Prostate gland (tissue), 2 donors: ENCODE measurements around the gene SIX5. TPM values are rescaled to one million over a fixed set of nuclear protein-coding genes. Genes with fewer than 3 reads are reported as not detected.

ENCODE experiments used
- DNase-seq: peaks from one replicate; pipeline ENCODE4 v3.0.0-alpha.2; 2019; ENCODE audit warnings: low spot score
- H3K27ac ChIP-seq, 2 donors: fragments of 200-600 bp; sonication (generic); 2 replicates each; pipeline ENCODE4 v1.5.1; 2017 to 2019
- H3K27me3 ChIP-seq: fragments of 200-600 bp; sonication (generic); replicated peaks from 2 replicates; pipeline ENCODE4 v1.5.1; 2019; ENCODE audit not compliant: insufficient read depth
- H3K36me3 ChIP-seq, 2 donors: fragments of 200-600 bp; sonication (generic); 1 replicate in 1 of 2; 2 replicates in 1 of 2; pipeline versions ENCODE4 v1.5.1 to v1.8.1; 2017 to 2019
- H3K4me1 ChIP-seq: fragments of 200-600 bp; sonication (generic); replicated peaks from 2 replicates; pipeline ENCODE4 v1.5.1; 2019
- H3K4me3 ChIP-seq, 2 donors: fragments of 200-600 bp; sonication (generic); 2 replicates each; pipeline ENCODE4 v1.5.1; 2017 to 2019
- H3K9me3 ChIP-seq: fragments of 200-600 bp; sonication (generic); 2 replicates; pipeline ENCODE4 v1.5.1; 2017
- CTCF ChIP-seq, 4 experiments: fragments of 200-600 bp in 2 of 4; fragments of 450-650 bp in 2 of 4; sonication (generic) in 2 of 4; IDR thresholded peaks; 1 replicate in 3 of 4; 2 replicates in 1 of 4; pipeline ENCODE4 v1.5.1; 2016 to 2019; ENCODE audit warnings: antibody characterized with exemption in 4 of 4, mild to moderate bottlenecking in 2 of 4, moderate library complexity in 2 of 4
- POLR2A ChIP-seq: fragments of 450-650 bp; IDR thresholded peaks from one replicate; pipeline ENCODE4 v1.6.1; 2016; ENCODE audit warnings: antibody characterized with exemption, mild to moderate bottlenecking
- POLR2AphosphoS5 ChIP-seq: sonication (generic); formaldehyde crosslinking; IDR thresholded peaks from one replicate; pipeline ENCODE4 v1.6.1; 2017; ENCODE audit warnings: antibody characterized with exemption
- WGBS: methylation state at CpG from one replicate; pipeline ENCODE4 v1.1.5; 2018; 5-methylcytosine and 5-hydroxymethylcytosine counted together
- intact Hi-C: fragments of 100-400 bp; cut with DNase I; formaldehyde crosslinking; loops from one replicate; pipeline ENCODE4 v1.14.2; 2022
- total RNA-seq, 2 donors: library from RNA; depleted of rRNA; stranded (reverse); fragments of >200 nt; gene quantifications; one replicate each; pipeline ENCODE4 v1.1.0, GENCODE V29; 2016

The SIX5 gene
- total RNA-seq, 2 donors from 2014 or later, result 33.7 to 37.5 TPM

GRCh38 chr19:45793178-45793564 lies 24.1 kb upstream of the SIX5 start:
- intact Hi-C loops, result no loop called here
- no peak overlapping the region for H3K27ac ChIP-seq
- H3K9me3 ChIP-seq, result no peaks in the 10 kb centered on the region
- peaks cover 2% of the 10 kb centered on the region for H3K4me1 ChIP-seq
- no peaks in the 10 kb centered on the region for H3K27me3 ChIP-seq
- no peak for DNase-seq
- 46% methylated on average over 3 of the region's 3 CpGs for WGBS
- TF ChIP-seq POLR2A, result no peak
- no peak for TF ChIP-seq POLR2AphosphoS5
- TF ChIP-seq CTCF (IDR thresholded peaks at IDR 0.05), result no peak
- H3K36me3 ChIP-seq, result no peaks in the 10 kb centered on the region
- H3K4me3 ChIP-seq, result peak overlapping the region in 1 of 2 donors; percentile 82

DNA sequence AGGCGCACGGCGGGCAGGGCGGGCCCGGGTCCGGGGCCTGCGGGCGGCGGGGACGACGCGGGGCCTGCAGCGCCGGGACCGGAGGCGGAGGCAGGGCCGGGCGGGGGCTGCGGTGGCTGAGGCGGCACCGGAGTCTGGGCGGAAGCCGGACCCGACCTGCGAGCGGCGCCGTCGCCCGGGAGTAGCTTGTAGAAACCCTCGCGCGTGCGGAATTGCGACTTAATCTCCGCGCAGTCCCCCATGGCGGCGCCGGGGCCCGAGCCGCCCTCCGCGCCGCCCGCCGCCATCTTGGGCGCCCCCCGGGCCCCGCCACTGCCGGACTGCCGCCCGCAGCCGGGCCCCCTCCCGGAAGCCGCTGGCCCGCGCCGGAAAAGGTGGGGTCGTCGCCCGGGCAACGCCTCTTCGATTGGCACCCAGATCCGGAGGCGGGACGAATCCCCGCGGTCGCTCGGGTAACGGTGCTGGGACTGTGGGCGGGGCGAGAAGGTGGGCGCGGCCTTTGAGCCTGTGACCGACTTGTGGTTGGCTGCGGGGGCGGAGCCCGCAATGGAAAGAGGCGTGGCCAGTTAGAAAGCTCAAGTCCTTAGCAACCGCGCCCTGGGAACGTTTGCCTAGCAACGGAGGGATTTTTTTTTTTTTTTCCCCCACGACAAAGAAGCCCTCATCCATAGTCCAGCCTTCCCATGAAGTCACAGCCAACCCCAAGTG lies 23.6 kb upstream of the SIX5 start, which contains the start of gene DMWD:
Gene DMWD, minus strand, starts transcription at position 376 of the 708 bp plus-strand sequence. Its CDS starts 89 bp downstream, at position 287.
- intact Hi-C loops, result no loop called here
- Histone ChIP-seq H3K36me3 (no peaks in the 10 kb centered on the region), H3K4me1 (peaks cover 2% of the 10 kb centered on the region), H3K9me3 (no peaks in the 10 kb centered on the region), H3K27me3 (no peaks in the 10 kb centered on the region), H3K4me3 (peak within 1 kb of the TSS; percentile 71 to 82), H3K27ac (peak within 1 kb of the TSS; percentile 55 to 68)
- WGBS, result 0% methylated on average over 20 of the region's 86 CpGs
- DNase-seq, result peak; percentile 100
- TF ChIP-seq CTCF (IDR thresholded peaks at IDR 0.05) (no peak), POLR2AphosphoS5 (peak; percentile 92), POLR2A (peak; percentile 49)

- intact Hi-C loops, result no loop called here
- Histone ChIP-seq H3K4me1 (peaks cover 2% of the 10 kb centered on the region), H3K27me3 (no peaks in the 10 kb centered on the region), H3K9me3 (no peaks in the 10 kb centered on the region), H3K4me3 (peak overlapping the region; percentile 71 to 82), H3K36me3 (no peaks in the 10 kb centered on the region), H3K27ac (peak overlapping the region; percentile 55 to 68)
- WGBS, result 7% methylated on average over 26 of the region's 31 CpGs
- DNase-seq, result no peak
- TF ChIP-seq POLR2A, result no peak
- TF ChIP-seq POLR2AphosphoS5, result no peak
- no peak for TF ChIP-seq CTCF (IDR thresholded peaks at IDR 0.05)
Observed at GRCh38 chr19:45791744-45792469, 22.9 kb upstream of the SIX5 start.

DNA sequence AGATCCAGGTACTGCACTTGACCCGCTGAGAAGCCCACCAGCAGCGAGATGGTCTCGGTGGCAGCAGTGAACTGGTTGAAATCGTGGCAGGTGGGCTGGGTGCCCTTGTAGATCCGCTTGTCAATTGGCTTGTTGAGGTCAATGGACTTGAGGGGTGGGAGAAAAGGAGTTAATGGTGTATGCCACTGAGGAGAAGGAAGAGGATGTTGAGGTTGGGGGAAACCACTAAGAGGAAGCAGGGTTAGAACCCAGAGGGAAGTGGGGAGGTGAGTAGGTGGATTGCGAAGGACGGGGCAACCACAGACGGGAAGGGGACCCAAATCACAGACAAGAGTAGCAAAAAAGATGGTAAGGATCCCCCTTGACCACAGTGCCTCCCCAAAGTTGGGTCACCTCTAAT lies 21.9 kb upstream of the SIX5 start:
- Histone ChIP-seq H3K27me3 (no peaks in the 10 kb centered on the region), H3K36me3 (no peaks in the 10 kb centered on the region), H3K9me3 (no peaks in the 10 kb centered on the region), H3K4me1 (peaks cover 2% of the 10 kb centered on the region), H3K4me3 (no peak overlapping the region), H3K27ac (no peak overlapping the region)
- no peak for DNase-seq
- TF ChIP-seq POLR2A, result no peak
- no peak for TF ChIP-seq POLR2AphosphoS5
- TF ChIP-seq CTCF (IDR thresholded peaks at IDR 0.05), result no peak
- intact Hi-C loops, result no loop called here
- 88% methylated on average over 8 of the region's 8 CpGs for WGBS
